Stimulated activated CD4-positive, alpha-beta T cell treated with anti-CD3 and anti-CD28 coated beads, Interleukin-15, amount 100 ng/mL, for 1 hour (primary cell): Measurements from ENCODE around the gene RHBG.
"Not testable (repeated sequence)": the region's sequence is repeated elsewhere in the genome, so short reads cannot be mapped to it uniquely, and the experiment has no call there.

ENCODE experiments used
- DNase-seq, 2 donors: peaks; one replicate each; pipeline ENCODE4 v3.0.0-alpha.2; 2020; ENCODE audit warnings: low read depth in 1 of 2, low spot score in 1 of 2

Gene RHBG

GRCh38 chr1:156360534-156360933, 8.5 kb upstream of the RHBG start:
- DNase-seq = no peak

GRCh38 chr1:156365754-156366153, 3.3 kb upstream of the RHBG start:
- DNase-seq = no peak

GRCh38 chr1:156366378-156367166, 2.4 kb upstream of the RHBG start:
- no peak for DNase-seq

GRCh38 chr1:156367383-156368156, 1.4 kb upstream of the RHBG start:
- no peak for DNase-seq

- no peak for DNase-seq
Observed at GRCh38 chr1:156368157-156368658, 803 bp upstream of the RHBG start.

GRCh38 chr1:156369685-156370286, 775 bp downstream of the RHBG start:
- DNase-seq = not testable (repeated sequence)

GRCh38 chr1:156371553-156372264, 2.7 kb downstream of the RHBG start:
- DNase-seq = no peak

- DNase-seq = no peak
Observed at GRCh38 chr1:156372265-156372586, 3.2 kb downstream of the RHBG start.

GRCh38 chr1:156372876-156373275, 3.9 kb downstream of the RHBG start:
- DNase-seq = no peak

GRCh38 chr1:156373546-156373945, 4.5 kb downstream of the RHBG start:
- DNase-seq = no peak

GRCh38 chr1:156376146-156376545, 7.1 kb downstream of the RHBG start:
- no peak for DNase-seq

GRCh38 chr1:156376958-156377919, 8.2 kb downstream of the RHBG start:
- DNase-seq = no peak

GRCh38 chr1:156378557-156378956, 9.5 kb downstream of the RHBG start:
- DNase-seq = no peak

GRCh38 chr1:156379420-156380165, 10.6 kb downstream of the RHBG start:
- no peak for DNase-seq

- DNase-seq = no peak
Observed at GRCh38 chr1:156382561-156382960, 13.6 kb downstream of the RHBG start.

- peak; percentile 19 to 47 for DNase-seq
Observed at GRCh38 chr1:156383023-156383422, 14.0 kb downstream of the RHBG start.

GRCh38 chr1:156384007-156384406, 15.0 kb downstream of the RHBG start:
- DNase-seq = no peak

- no peak for DNase-seq
Observed at GRCh38 chr1:156384658-156385057, 15.6 kb downstream of the RHBG start.

- peak; percentile 51 to 57 for DNase-seq
Observed at GRCh38 chr1:156385534-156386031, 16.6 kb downstream of the RHBG start.
